ENCODE measurements around the gene CCDC198.

DNA sequence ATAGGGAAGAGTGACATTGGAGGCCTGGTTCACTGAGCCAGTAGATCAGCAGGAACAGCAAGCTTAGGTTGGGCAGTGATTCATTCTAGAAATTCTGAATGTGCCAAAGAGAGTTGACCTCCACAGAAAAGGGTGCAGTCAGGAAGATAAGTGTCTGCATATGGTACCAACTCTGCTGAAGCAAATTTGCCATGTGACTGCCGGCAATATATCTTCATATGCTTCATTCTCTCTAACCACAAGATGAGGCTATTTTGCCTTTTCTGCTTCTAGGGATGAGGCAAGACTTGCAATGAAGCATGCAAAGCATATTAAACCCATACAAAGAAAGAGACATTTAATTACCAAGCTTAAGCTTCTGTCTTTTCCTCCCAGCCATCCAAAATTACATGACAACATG, 13.6 kb downstream of the CCDC198 start:
- TF ChIP-seq, protein P1, sequence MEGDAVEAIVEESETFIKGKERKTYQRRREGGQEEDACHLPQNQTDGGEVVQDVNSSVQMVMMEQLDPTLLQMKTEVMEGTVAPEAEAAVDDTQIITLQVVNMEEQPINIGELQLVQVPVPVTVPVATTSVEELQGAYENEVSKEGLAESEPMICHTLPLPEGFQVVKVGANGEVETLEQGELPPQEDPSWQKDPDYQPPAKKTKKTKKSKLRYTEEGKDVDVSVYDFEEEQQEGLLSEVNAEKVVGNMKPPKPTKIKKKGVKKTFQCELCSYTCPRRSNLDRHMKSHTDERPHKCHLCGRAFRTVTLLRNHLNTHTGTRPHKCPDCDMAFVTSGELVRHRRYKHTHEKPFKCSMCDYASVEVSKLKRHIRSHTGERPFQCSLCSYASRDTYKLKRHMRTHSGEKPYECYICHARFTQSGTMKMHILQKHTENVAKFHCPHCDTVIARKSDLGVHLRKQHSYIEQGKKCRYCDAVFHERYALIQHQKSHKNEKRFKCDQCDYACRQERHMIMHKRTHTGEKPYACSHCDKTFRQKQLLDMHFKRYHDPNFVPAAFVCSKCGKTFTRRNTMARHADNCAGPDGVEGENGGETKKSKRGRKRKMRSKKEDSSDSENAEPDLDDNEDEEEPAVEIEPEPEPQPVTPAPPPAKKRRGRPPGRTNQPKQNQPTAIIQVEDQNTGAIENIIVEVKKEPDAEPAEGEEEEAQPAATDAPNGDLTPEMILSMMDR (IDR thresholded peaks at IDR 0.05): no peak
- no peak for TF ChIP-seq EZH2 (IDR thresholded peaks at IDR 0.05; ENCODE audit: borderline replicate concordance, insufficient read depth, low read depth, low read length, poor library complexity, severe bottlenecking)

Data from B cell (primary cell).